Liver (tissue), 9 donors: ENCODE results near the gene PSENEN. TPM values are rescaled to one million over a fixed set of nuclear protein-coding genes. Genes with fewer than 3 reads are reported as not detected.

Source experiments
- DNase-seq: peaks from one replicate; pipeline ENCODE4 v3.0.0-alpha.2; 2017; ENCODE audit warnings: low spot score
- H3K27ac ChIP-seq, 2 donors: one replicate each; pipeline ENCODE4 v1.7.0; 2013; ENCODE audit warnings: inconsistent platforms in 2 of 2, low read length in 2 of 2, control low read depth in 1 of 2, low read depth in 1 of 2, mild to moderate bottlenecking in 1 of 2
- H3K27me3 ChIP-seq, 4 donors: one replicate each; pipeline versions ENCODE4 v1.6.1 to v1.7.0; 2013; ENCODE audit warnings: low read length in 3 of 4, inconsistent platforms in 1 of 4, mild to moderate bottlenecking in 1 of 4, moderate library complexity in 1 of 4; ENCODE audit not compliant: control insufficient read depth in 4 of 4, insufficient read depth in 4 of 4
- H3K36me3 ChIP-seq, 4 donors: one replicate each; pipeline versions ENCODE4 v1.6.1 to v1.7.0; 2013; ENCODE audit warnings: low read length in 3 of 4, mild to moderate bottlenecking in 3 of 4, low read depth in 1 of 4, moderate library complexity in 1 of 4; ENCODE audit not compliant: control insufficient read depth in 4 of 4, insufficient read depth in 3 of 4
- H3K4me1 ChIP-seq, 4 donors: one replicate each; pipeline versions ENCODE4 v1.6.1 to v1.7.0; 2013; ENCODE audit warnings: low read length in 3 of 4, mild to moderate bottlenecking in 3 of 4, moderate library complexity in 1 of 4; ENCODE audit not compliant: control insufficient read depth in 4 of 4, insufficient read depth in 4 of 4
- H3K4me3 ChIP-seq, 3 donors: one replicate each; pipeline versions ENCODE4 v1.6.1 to v1.7.0; 2013; ENCODE audit warnings: low read length in 3 of 3, control low read depth in 1 of 3, low read depth in 1 of 3, mild to moderate bottlenecking in 1 of 3
- H3K9ac ChIP-seq, 2 donors: one replicate each; pipeline ENCODE4 v1.7.0; 2013; ENCODE audit warnings: low read length in 2 of 2, mild to moderate bottlenecking in 2 of 2, moderate library complexity in 2 of 2, control low read depth in 1 of 2, low read depth in 1 of 2
- H3K9me3 ChIP-seq, 4 donors: one replicate each; pipeline versions ENCODE4 v1.6.1 to v1.7.0; 2013; ENCODE audit warnings: low read length in 3 of 4; ENCODE audit not compliant: control insufficient read depth in 4 of 4
- ATF3 ChIP-seq: IDR thresholded peaks from 2 replicates; pipeline ENCODE4 v1.6.1; 2016; ENCODE audit warnings: antibody characterized with exemption
- CTCF ChIP-seq: fragments of 150-350 bp; IDR thresholded peaks from 2 replicates; pipeline ENCODE4 v1.5.1; 2017; ENCODE audit warnings: improper control_type of control experiment, low read depth, low read length; ENCODE audit not compliant: missing input control
- EGR1 ChIP-seq, 2 donors: IDR thresholded peaks; 2 replicates each; pipeline ENCODE4 v1.6.1; 2016 to 2018; ENCODE audit warnings: antibody characterized with exemption in 2 of 2, low read depth in 2 of 2
- FOXA1 ChIP-seq: IDR thresholded peaks from 2 replicates; pipeline ENCODE4 v1.6.1; 2016; ENCODE audit warnings: antibody characterized with exemption
- FOXA2 ChIP-seq: IDR thresholded peaks from 2 replicates; pipeline ENCODE4 v1.6.1; 2016; ENCODE audit warnings: antibody characterized with exemption
- HNF4A ChIP-seq, 2 donors: conservative IDR thresholded peaks; 2 replicates each; pipeline ENCODE4 v1.6.1; 2016; ENCODE audit warnings: antibody characterized with exemption in 2 of 2, mild to moderate bottlenecking in 2 of 2
- HNF4G ChIP-seq: IDR thresholded peaks from 2 replicates; pipeline ENCODE4 v1.6.1; 2016; ENCODE audit warnings: antibody characterized with exemption
- JUND ChIP-seq, 2 donors: IDR thresholded peaks; 2 replicates each; pipeline ENCODE4 v1.6.1; 2016; ENCODE audit warnings: antibody characterized with exemption in 2 of 2
- MAX ChIP-seq: IDR thresholded peaks from 2 replicates; pipeline ENCODE4 v1.6.1; 2016; ENCODE audit warnings: antibody characterized with exemption
- NR2F2 ChIP-seq: IDR thresholded peaks from 2 replicates; pipeline ENCODE4 v1.6.1; 2016; ENCODE audit warnings: antibody characterized with exemption
- RAD21 ChIP-seq, 2 donors: IDR thresholded peaks; 2 replicates each; pipeline ENCODE4 v1.6.1; 2016; ENCODE audit warnings: antibody characterized with exemption in 2 of 2, mild to moderate bottlenecking in 2 of 2
- RXRA ChIP-seq, 2 donors: IDR thresholded peaks; 2 replicates each; pipeline ENCODE4 v1.6.1; 2017 to 2018; ENCODE audit warnings: antibody characterized with exemption in 2 of 2, mild to moderate bottlenecking in 1 of 2
- SP1 ChIP-seq: IDR thresholded peaks from 2 replicates; pipeline ENCODE4 v1.6.1; 2018; ENCODE audit warnings: antibody characterized with exemption, mild to moderate bottlenecking
- TAF1 ChIP-seq: conservative IDR thresholded peaks from 2 replicates; pipeline ENCODE4 v1.6.1; 2016; ENCODE audit warnings: antibody characterized with exemption, mild to moderate bottlenecking
- ZBTB33 ChIP-seq: IDR thresholded peaks from 2 replicates; pipeline ENCODE4 v1.6.1; 2016; ENCODE audit warnings: antibody characterized with exemption
- WGBS: extraction: QIAGEN DNeasy Blood & Tissue Kit; methylation state at CpG from one replicate; pipeline ENCODE4 v1.1.7; 2013; 5-methylcytosine and 5-hydroxymethylcytosine counted together
- polyA plus RNA-seq, 2 donors: library from polyadenylated mRNA; stranded (reverse) in 1 of 2; unstranded in 1 of 2; fragments of 200-250 nt in 1 of 2; fragments of >200 nt in 1 of 2; fragmentation: Nextera tagmentation in 1 of 2; extraction: Ambion mirVana in 1 of 2; gene quantifications; one replicate each; pipeline versions ENCODE4 v1.2.1 to v1.2.3, GENCODE V29; 2013 to 2015
- total RNA-seq, 2 donors: library from RNA; depleted of rRNA; stranded (reverse); fragments of >200 nt; gene quantifications; one replicate each; pipeline ENCODE4 v1.2.3, GENCODE V29; 2014
- donor health status: healthy.
- donor health status: healthy.
- donor health status: healthy.
- donor health status: healthy.
- donor health status: healthy.

PSENEN gene
- total and polyA plus RNA-seq, 4 donors: 7.4 to 58.1 (median 20.7) TPM

- H3K9ac ChIP-seq: no peak overlapping the region
Observed at GRCh38 chr19:35702223-35703012, 43.0 kb upstream of the PSENEN start.

GRCh38 chr19:35703343-35703742 is 42.1 kb upstream of the PSENEN start:
- TF ChIP-seq SP1 (no peak), ATF3 (no peak), HNF4G (no peak), JUND (IDR thresholded peaks at IDR 0.05) (no peak), TAF1 (no peak), FOXA1 (no peak), NR2F2 (no peak), RXRA (IDR thresholded peaks at IDR 0.05) (no peak), MAX (no peak), HNF4A (conservative IDR thresholded peaks at IDR 0.05) (no peak), FOXA2 (no peak), ZBTB33 (no peak), CTCF (no peak), EGR1 (IDR thresholded peaks at IDR 0.05; ENCODE audit: low read depth in 2 of 2) (no peak)
- Histone ChIP-seq H3K36me3 (no peaks in the 10 kb centered on the region), H3K9me3 (no peaks in the 10 kb centered on the region), H3K4me1 (peaks cover 0 to 11% (median 6%) of the 10 kb centered on the region in 4 donors), H3K4me3 (no peak overlapping the region), H3K27ac (no peak overlapping the region), H3K27me3 (no peaks in the 10 kb centered on the region), H3K9ac (no peak overlapping the region)
- no peak for DNase-seq
- WGBS: 51% methylated on average over 9 of the region's 9 CpGs

More at GRCh38 chr19:35702223-35703012, 43.0 kb upstream of the PSENEN start:
- no peaks in the 10 kb centered on the region for H3K36me3 ChIP-seq
- under 1% methylated on average over 50 of the region's 50 CpGs for WGBS
- TF ChIP-seq SP1 (peak; percentile 99), RAD21 (IDR thresholded peaks at IDR 0.05) (no peak), EGR1 (IDR thresholded peaks at IDR 0.05; ENCODE audit: low read depth in 2 of 2) (no peak), TAF1 (peak; percentile 79), HNF4G (no peak)
- H3K4me1 ChIP-seq: peaks cover 0 to 11% (median 6%) of the 10 kb centered on the region in 4 donors
- no peaks in the 10 kb centered on the region for H3K27me3 ChIP-seq
- H3K9me3 ChIP-seq: no peaks in the 10 kb centered on the region
- H3K27ac ChIP-seq: no peak overlapping the region
- DNase-seq: peak; percentile 88
- peak overlapping the region; percentile 48 to 64 (median 61) for H3K4me3 ChIP-seq
